K562 (cell line): ENCODE measurements around the gene CCL4. TPM values are rescaled to one million over a fixed set of nuclear protein-coding genes. Genes with fewer than 3 reads are reported as not detected.

Experiments
- ATAC-seq: fragments of 200-7000 bp; cut with Tn5 transposase; 3 replicates; pipeline ENCODE4 v1.9.1; 2020; ENCODE audit warnings: moderate library complexity
- BruUV-seq: library from RNA; stranded (reverse); fragments of 400-500 nt; replicated peaks from 2 replicates; lab custom pipeline; 2021; lab: Mats Ljungman, UMichigan
- CTCF ChIA-PET: fragments of 300-600 bp; formaldehyde crosslinking; extraction: SDS; loops from one replicate; lab custom pipeline; 2021; ENCODE audit warnings: low intra/inter-chr PET ratio; lab: Yijun Ruan, JAX
- POLR2A ChIA-PET: fragments of 300-600, 350-650 bp; sonication (Branson Sonifier 250); formaldehyde crosslinking; extraction: SDS; loops from one replicate; lab custom pipeline; 2021; ENCODE audit warnings: antibody characterized with exemption, inconsistent platforms; lab: Yijun Ruan, JAX
- DNase-seq, 4 experiments: peaks; one replicate each; pipeline versions ENCODE4 v3.0.0 to v3.0.0-alpha.2; 2011 to 2018; ENCODE audit warnings: low spot score in 3 of 4, mixed read lengths in 3 of 4; ENCODE audit errors: extremely low read depth in 1 of 4
- FAIRE-seq: peaks from 2 replicates; lab custom pipeline; 2011; peaks lifted over from hg19 to GRCh38; lab: Jason Lieb, UNC
- H2AFZ ChIP-seq: 2 replicates; pipeline ENCODE4 v1.6.0; 2011; ENCODE audit warnings: low read depth, low read length, control low read depth, inconsistent platforms
- H3K27ac ChIP-seq: fragments of 200-600 bp; 3 replicates; pipeline ENCODE4 v1.8.0; 2011; ENCODE audit warnings: low read depth, mild to moderate bottlenecking, control low read depth, inconsistent platforms, low read length, moderate library complexity, mixed read lengths; ENCODE audit errors: extremely low read depth
- H3K27me3 ChIP-seq, 2 experiments: fragments of 300-600 bp in 1 of 2; 2 replicates in 1 of 2; 3 replicates in 1 of 2; pipeline versions ENCODE4 v1.6.0 to v1.8.0; 2011; ENCODE audit warnings: inconsistent platforms in 2 of 2, low read length in 2 of 2, mild to moderate bottlenecking in 1 of 2, mixed read lengths in 1 of 2, moderate library complexity in 1 of 2; ENCODE audit not compliant: control insufficient read depth in 2 of 2, insufficient read depth in 2 of 2
- H3K36me3 ChIP-seq: fragments of 300-600 bp; 3 replicates; pipeline ENCODE4 v1.8.0; 2011; ENCODE audit warnings: mild to moderate bottlenecking, low read length, inconsistent platforms; ENCODE audit not compliant: control insufficient read depth, insufficient read depth
- H3K4me1 ChIP-seq, 2 experiments: fragments of 200-600 bp in 1 of 2; replicated peaks in 1 of 2; 2 replicates in 1 of 2; 3 replicates in 1 of 2; pipeline versions ENCODE4 v1.5.1 to v1.8.0; 2011; ENCODE audit warnings: inconsistent platforms in 2 of 2, low read length in 2 of 2, mild to moderate bottlenecking in 1 of 2, mixed read lengths in 1 of 2, moderate library complexity in 1 of 2; ENCODE audit not compliant: control insufficient read depth in 2 of 2, insufficient read depth in 2 of 2
- H3K4me2 ChIP-seq: 2 replicates; pipeline ENCODE4 v1.6.1; 2011; ENCODE audit warnings: low read length, control low read depth, inconsistent platforms, mixed read lengths; ENCODE audit not compliant: insufficient read depth
- H3K4me3 ChIP-seq: fragments of 200-600 bp; sonication (generic), shearing (Covaris generic); 2 replicates; pipeline ENCODE4 v1.5.1; 2016; ENCODE audit warnings: control low read depth, inconsistent platforms
- H3K79me2 ChIP-seq: fragments of 200-600 bp; 3 replicates; pipeline ENCODE4 v1.8.0; 2011; ENCODE audit warnings: low read length, inconsistent platforms; ENCODE audit not compliant: control insufficient read depth, insufficient read depth
- H3K9ac ChIP-seq, 2 experiments: 2 replicates each; pipeline versions ENCODE4 v1.6.0 to v1.6.1; 2011; ENCODE audit warnings: low read depth in 2 of 2, low read length in 2 of 2, control low read depth in 1 of 2, inconsistent platforms in 1 of 2, mild to moderate bottlenecking in 1 of 2, mixed read lengths in 1 of 2; ENCODE audit not compliant: insufficient read depth in 1 of 2
- H3K9me1 ChIP-seq: one replicate; pipeline ENCODE4 v1.6.0; 2011; ENCODE audit warnings: inconsistent platforms, mild to moderate bottlenecking, low read length, moderate library complexity; ENCODE audit not compliant: control insufficient read depth, insufficient read depth
- H3K9me3 ChIP-seq: replicated peaks from 2 replicates; pipeline ENCODE4 v1.5.1; 2011; ENCODE audit warnings: low read depth, low read length, inconsistent platforms; ENCODE audit not compliant: control insufficient read depth, insufficient read depth
- H4K20me1 ChIP-seq: replicated peaks from 2 replicates; pipeline ENCODE4 v1.6.1; 2011; ENCODE audit warnings: low read length, inconsistent platforms, mixed read lengths; ENCODE audit not compliant: control insufficient read depth, insufficient read depth
- HDAC6 ChIP-seq: IDR thresholded peaks from 2 replicates; pipeline ENCODE4 v1.6.1; 2012; ENCODE audit warnings: low read depth, mild to moderate bottlenecking, control low read depth, inconsistent platforms, low read length, moderate library complexity
- JUN ChIP-seq, 2 experiments: sonication (generic) in 1 of 2; formaldehyde crosslinking in 1 of 2; IDR thresholded peaks; 2 replicates each; pipeline versions ENCODE4 v1.6.1 to v1.8.0; 2012 to 2022; ENCODE audit warnings: borderline replicate concordance in 2 of 2, mild to moderate bottlenecking in 2 of 2, improper control_type of control experiment in 1 of 2, low read depth in 1 of 2, low read length in 1 of 2, missing genetic modification reagents in 1 of 2
- KAT7 ChIP-seq: sonication (generic); formaldehyde crosslinking; IDR thresholded peaks from 2 replicates; pipeline ENCODE4 v1.8.0; 2022; ENCODE audit warnings: missing genetic modification reagents, mild to moderate bottlenecking, borderline replicate concordance
- NFE2 ChIP-seq: IDR thresholded peaks from 2 replicates; pipeline ENCODE4 v1.6.1; 2014; ENCODE audit warnings: antibody characterized with exemption, low read depth
- RBFOX2 ChIP-seq: fragments of 200-400 bp; formaldehyde crosslinking; IDR thresholded peaks from 2 replicates; pipeline ENCODE4 v1.6.1; 2017; ENCODE audit warnings: low read depth, mild to moderate bottlenecking, low read length, moderate library complexity
- RBM14 ChIP-seq: fragments of 200-400 bp; formaldehyde crosslinking; IDR thresholded peaks from 2 replicates; pipeline ENCODE4 v1.6.1; 2018; ENCODE audit warnings: low read depth, mild to moderate bottlenecking, low read length, moderate library complexity, borderline replicate concordance; ENCODE audit not compliant: insufficient read depth
- TEAD2 ChIP-seq: fragments of 450-650 bp; IDR thresholded peaks from 2 replicates; pipeline ENCODE4 v1.6.1; 2016; ENCODE audit warnings: missing genetic modification characterization, control low read depth, missing compliant biosample characterization
- U2AF1 ChIP-seq: fragments of 200-400 bp; formaldehyde crosslinking; optimal IDR thresholded peaks from 2 replicates; pipeline ENCODE3; 2017; ENCODE audit warnings: mild to moderate bottlenecking, low read depth, low read length, moderate library complexity
- ZNF165 ChIP-seq: fragments of 250-450 bp; sonication (Bioruptor Pico); IDR thresholded peaks from 2 replicates; pipeline ENCODE4 v1.4.0; 2020; ENCODE audit warnings: borderline replicate concordance
- ZNF347 ChIP-seq: fragments of 450-650 bp; formaldehyde crosslinking; IDR thresholded peaks from 2 replicates; pipeline ENCODE4 v1.4.0; 2020; ENCODE audit warnings: low read depth, mild to moderate bottlenecking, moderate library complexity
- ZNF444 ChIP-seq: fragments of 250-450 bp; sonication (Bioruptor Pico); IDR thresholded peaks from 2 replicates; pipeline ENCODE4 v1.4.0; 2020; ENCODE audit warnings: mild to moderate bottlenecking, moderate library complexity
- ZNF76 ChIP-seq: fragments of 250-450 bp; sonication (Bioruptor Pico); IDR thresholded peaks from 2 replicates; pipeline ENCODE4 v1.4.0; 2020; ENCODE audit warnings: mild to moderate bottlenecking, moderate library complexity, borderline replicate concordance
- ZNF778 ChIP-seq: fragments of 450-650 bp; formaldehyde crosslinking; IDR thresholded peaks from 2 replicates; pipeline ENCODE4 v1.4.0; 2020; ENCODE audit warnings: mild to moderate bottlenecking, moderate library complexity
- in situ Hi-C: fragments of 300-500 bp; cut with MboI; formaldehyde crosslinking; loops from 4 replicates; pipeline ENCODE4 v1.15.0; 2018; ENCODE audit warnings: inconsistent platforms, mixed read lengths
- intact Hi-C: fragments of 100-400 bp; cut with micrococcal nuclease; formaldehyde crosslinking; loops from 2 replicates; pipeline ENCODE4 v1.14.2; 2022
- polyA plus RNA-seq, 8 experiments: library from polyadenylated mRNA; depleted of rRNA in 4 of 8; stranded (reverse) in 5 of 8; unstranded in 3 of 8; fragments of >200 nt; fragmentation: Nextera tagmentation in 2 of 8; fragmentation: Illumina TruSeq in 1 of 8; extraction: Ambion mirVana in 2 of 8; extraction: Trizol in 1 of 8; gene quantifications; 2 replicates each; pipeline versions ENCODE4 v1.2.1 to v1.2.3, GENCODE V29; 2011 to 2014; ENCODE audit warnings: inconsistent platforms in 1 of 8, missing spikeins in 1 of 8
- total RNA-seq, 7 experiments: library from RNA; depleted of rRNA in 6 of 7; stranded (reverse); fragments of >200 nt in 6 of 7; fragmentation: Illumina TruSeq in 2 of 7; extraction: Trizol in 2 of 7; gene quantifications; 2 replicates each; pipeline versions ENCODE4 v1.2.1 to v1.2.3, GENCODE V29; 2011 to 2021; ENCODE audit warnings: low replicate concordance in 1 of 7
- TF ChIP-seq, protein P1 (sequence below): sonication (generic); formaldehyde crosslinking; IDR thresholded peaks from 2 replicates; pipeline ENCODE4 v1.8.0; 2023; ENCODE audit warnings: mild to moderate bottlenecking, missing genetic modification reagents
- TF ChIP-seq, protein P2 (sequence below): fragments of 250-450 bp; sonication (Bioruptor Pico); IDR thresholded peaks from 2 replicates; pipeline ENCODE4 v1.8.0; 2022; ENCODE audit warnings: moderate library complexity, mild to moderate bottlenecking, inconsistent platforms
- TF ChIP-seq, protein P3 (sequence below): fragments of 250-450 bp; sonication (Bioruptor Pico); IDR thresholded peaks from 2 replicates; pipeline ENCODE4 v1.5.0; 2021; ENCODE audit warnings: mild to moderate bottlenecking, moderate library complexity

CCL4 gene
- total and polyA plus RNA-seq, 9 of the 15 experiments (the other 6 are each of a cell fraction or from before 2014, with no cell fraction given) = 0.91 TPM; not detected in 8

DNA sequence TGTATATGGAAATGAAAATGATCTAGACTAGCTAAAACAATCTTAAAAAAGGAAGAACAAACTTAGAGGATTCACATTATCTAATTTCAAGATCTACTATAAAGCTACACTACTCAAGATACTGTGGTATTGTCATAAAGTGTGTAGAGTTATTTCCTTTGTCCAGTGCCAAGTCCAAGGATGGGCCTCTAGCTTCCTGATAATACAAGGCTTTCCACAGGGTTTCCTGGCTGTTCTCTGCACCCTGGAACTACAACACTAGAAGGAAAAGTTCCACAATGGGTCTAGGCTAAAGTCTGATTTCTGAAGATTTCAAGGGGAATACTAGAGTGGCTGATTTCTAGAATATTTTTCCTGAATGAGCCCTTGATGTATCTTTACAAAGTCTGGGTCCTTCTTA is 38.6 kb downstream of the CCL4 start:
- H3K27me3 ChIP-seq = peaks cover 0 to 8% of the 10 kb centered on the region in 2 experiments; a peak in 3 of 5 replicates
- no peaks in the 10 kb centered on the region for H3K9me1 ChIP-seq
- no peaks in the 10 kb centered on the region for H3K4me1 ChIP-seq
- no peaks in the 10 kb centered on the region for H3K79me2 ChIP-seq
- no peak overlapping the region for H3K4me3 ChIP-seq
- ATAC-seq (no peak), DNase-seq (no peak), FAIRE-seq (no peak)
- BruUV-seq = no TSS peak
- no peaks in the 10 kb centered on the region for H3K36me3 ChIP-seq
- no peak overlapping the region for H3K27ac ChIP-seq
- ChIA-PET CTCF (no interaction called here), POLR2A (no interaction called here)
- no peaks in the 10 kb centered on the region for H4K20me1 ChIP-seq
- H3K9me3 ChIP-seq = no peaks in the 10 kb centered on the region
- no peak overlapping the region for H3K4me2 ChIP-seq
- H2AFZ ChIP-seq = no peak overlapping the region
- H3K9ac ChIP-seq = no peak overlapping the region
- in situ Hi-C loops (no loop called here), intact Hi-C loops (loop anchor here (10.0 kb wide), 1 partner anchor 287 kb away; no protein-coding TSS in a partner anchor)
- TF ChIP-seq ZNF778 (CRISPR knock-in tag) (no peak), NFE2 (no peak), HDAC6 (no peak), ZNF165 (CRISPR knock-in tag) (no peak), ZNF444 (CRISPR knock-in tag) (no peak), JUN (IDR thresholded peaks at IDR 0.05; ENCODE audit: borderline replicate concordance, low read depth, low read length) (no peak), JUN (CRISPR knock-in tag; IDR thresholded peaks at IDR 0.05; ENCODE audit: borderline replicate concordance) (no peak), U2AF1 (no peak), ZNF76 (CRISPR knock-in tag) (no peak), RBM14 (no peak), RBFOX2 (no peak), KAT7 (CRISPR knock-in tag) (no peak), TEAD2 (tag) (no peak), ZNF347 (CRISPR knock-in tag) (no peak)
- TF ChIP-seq, protein P1, sequence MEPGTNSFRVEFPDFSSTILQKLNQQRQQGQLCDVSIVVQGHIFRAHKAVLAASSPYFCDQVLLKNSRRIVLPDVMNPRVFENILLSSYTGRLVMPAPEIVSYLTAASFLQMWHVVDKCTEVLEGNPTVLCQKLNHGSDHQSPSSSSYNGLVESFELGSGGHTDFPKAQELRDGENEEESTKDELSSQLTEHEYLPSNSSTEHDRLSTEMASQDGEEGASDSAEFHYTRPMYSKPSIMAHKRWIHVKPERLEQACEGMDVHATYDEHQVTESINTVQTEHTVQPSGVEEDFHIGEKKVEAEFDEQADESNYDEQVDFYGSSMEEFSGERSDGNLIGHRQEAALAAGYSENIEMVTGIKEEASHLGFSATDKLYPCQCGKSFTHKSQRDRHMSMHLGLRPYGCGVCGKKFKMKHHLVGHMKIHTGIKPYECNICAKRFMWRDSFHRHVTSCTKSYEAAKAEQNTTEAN (CRISPR knock-in tag) = no peak
- TF ChIP-seq, protein P2, sequence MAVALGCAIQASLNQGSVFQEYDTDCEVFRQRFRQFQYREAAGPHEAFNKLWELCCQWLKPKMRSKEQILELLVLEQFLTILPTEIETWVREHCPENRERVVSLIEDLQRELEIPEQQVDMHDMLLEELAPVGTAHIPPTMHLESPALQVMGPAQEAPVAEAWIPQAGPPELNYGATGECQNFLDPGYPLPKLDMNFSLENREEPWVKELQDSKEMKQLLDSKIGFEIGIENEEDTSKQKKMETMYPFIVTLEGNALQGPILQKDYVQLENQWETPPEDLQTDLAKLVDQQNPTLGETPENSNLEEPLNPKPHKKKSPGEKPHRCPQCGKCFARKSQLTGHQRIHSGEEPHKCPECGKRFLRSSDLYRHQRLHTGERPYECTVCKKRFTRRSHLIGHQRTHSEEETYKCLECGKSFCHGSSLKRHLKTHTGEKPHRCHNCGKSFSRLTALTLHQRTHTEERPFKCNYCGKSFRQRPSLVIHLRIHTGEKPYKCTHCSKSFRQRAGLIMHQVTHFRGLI (CRISPR knock-in tag) = no peak
- TF ChIP-seq, protein P3, sequence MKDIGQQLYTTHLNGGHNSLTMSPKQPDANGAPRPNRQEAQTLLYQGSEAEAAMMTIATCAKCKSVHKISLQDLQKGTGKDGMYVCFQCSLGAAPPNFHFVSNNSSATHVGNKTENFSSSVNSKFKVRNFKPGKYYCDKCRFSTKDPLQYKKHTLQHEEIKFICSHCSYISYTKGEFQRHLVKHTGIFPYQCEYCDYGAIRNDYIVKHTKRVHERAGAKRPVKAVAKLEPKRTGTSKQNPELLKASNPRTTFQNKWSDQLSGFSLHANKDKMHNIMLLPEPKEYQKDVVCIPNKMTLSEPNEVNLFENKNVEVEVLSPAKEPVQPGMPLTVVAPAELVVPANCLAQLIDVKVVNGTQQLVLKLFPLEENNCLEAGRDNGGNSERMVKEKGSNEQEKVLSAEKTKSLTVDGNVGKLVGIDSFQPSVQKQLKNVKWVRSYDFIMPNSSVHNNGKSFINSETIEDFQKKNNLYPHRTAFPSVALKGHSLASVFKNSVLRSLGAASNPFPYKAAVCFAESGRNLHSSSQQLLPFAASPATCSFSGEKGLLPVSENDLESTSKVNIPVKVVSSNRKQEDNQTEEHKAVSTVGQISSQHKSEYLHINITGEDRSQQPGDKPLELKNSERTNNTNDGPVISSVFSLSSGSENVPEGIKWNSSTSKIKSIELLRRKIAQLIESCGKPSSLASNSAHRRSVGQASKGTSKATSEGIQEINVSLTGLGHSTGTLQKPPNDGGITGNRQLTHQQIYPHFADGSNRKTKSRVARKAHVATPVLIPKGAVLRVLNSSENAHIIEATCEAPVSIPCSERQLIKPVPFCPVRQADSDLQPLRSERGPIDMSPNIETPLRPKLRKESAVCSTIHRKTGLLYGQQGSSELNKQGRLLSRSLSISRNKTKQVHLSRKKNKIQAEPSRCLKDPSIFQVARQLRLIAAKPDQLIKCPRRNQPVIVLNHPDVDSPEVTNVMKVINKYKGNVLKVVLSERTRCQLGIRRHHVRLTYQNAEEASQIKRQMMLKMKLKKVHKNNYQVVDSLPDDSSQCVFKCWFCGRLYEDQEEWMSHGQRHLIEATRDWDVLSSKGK (CRISPR knock-in tag) = no peak
